ENCODE results near the gene DDX24. TPM values are rescaled to one million over a fixed set of nuclear protein-coding genes. Genes with fewer than 3 reads are reported as not detected.

Gene DDX24
- polyA plus RNA-seq, 1 donor (not counting 4 experiments of a cell fraction or from before 2014, with no cell fraction given): 171 TPM

GRCh38 chr14:94016446-94016976, 64.5 kb downstream of the DDX24 start:
- DNase-seq (ENCODE audit: low read depth, low spot score): no peak
- H3K4me3 ChIP-seq (ENCODE audit: control insufficient read depth in 2 of 3, extremely low read depth in 1 of 3, insufficient read depth in 2 of 3, low read depth in 1 of 3, low read length in 3 of 3): no peak overlapping the region
- no peaks in the 10 kb centered on the region for H4K20me1 ChIP-seq (ENCODE audit: control insufficient read depth, extremely low read depth, insufficient read depth, low read length)
- H2AFZ ChIP-seq (ENCODE audit: control insufficient read depth, low read length): no peak overlapping the region
- H3K27me3 ChIP-seq (ENCODE audit: control insufficient read depth, extremely low read depth, insufficient read depth, low read length): peaks cover 4% of the 10 kb centered on the region
- H3K9me3 ChIP-seq (ENCODE audit: control insufficient read depth, low read depth, low read length): no peaks in the 10 kb centered on the region
- H3K4me1 ChIP-seq (ENCODE audit: control insufficient read depth, extremely low read depth, insufficient read depth, low read length): peaks cover 4% of the 10 kb centered on the region
- dilution Hi-C loops (cut with MboI; ENCODE audit: extremely low pct_ligation_motif_present, low sequenced_read_pairs): no loop called here
- TF ChIP-seq, protein P1, sequence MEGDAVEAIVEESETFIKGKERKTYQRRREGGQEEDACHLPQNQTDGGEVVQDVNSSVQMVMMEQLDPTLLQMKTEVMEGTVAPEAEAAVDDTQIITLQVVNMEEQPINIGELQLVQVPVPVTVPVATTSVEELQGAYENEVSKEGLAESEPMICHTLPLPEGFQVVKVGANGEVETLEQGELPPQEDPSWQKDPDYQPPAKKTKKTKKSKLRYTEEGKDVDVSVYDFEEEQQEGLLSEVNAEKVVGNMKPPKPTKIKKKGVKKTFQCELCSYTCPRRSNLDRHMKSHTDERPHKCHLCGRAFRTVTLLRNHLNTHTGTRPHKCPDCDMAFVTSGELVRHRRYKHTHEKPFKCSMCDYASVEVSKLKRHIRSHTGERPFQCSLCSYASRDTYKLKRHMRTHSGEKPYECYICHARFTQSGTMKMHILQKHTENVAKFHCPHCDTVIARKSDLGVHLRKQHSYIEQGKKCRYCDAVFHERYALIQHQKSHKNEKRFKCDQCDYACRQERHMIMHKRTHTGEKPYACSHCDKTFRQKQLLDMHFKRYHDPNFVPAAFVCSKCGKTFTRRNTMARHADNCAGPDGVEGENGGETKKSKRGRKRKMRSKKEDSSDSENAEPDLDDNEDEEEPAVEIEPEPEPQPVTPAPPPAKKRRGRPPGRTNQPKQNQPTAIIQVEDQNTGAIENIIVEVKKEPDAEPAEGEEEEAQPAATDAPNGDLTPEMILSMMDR (optimal IDR thresholded peaks at IDR 0.05 in 1 of 3, IDR thresholded peaks at IDR 0.05 in 1 of 3, conservative IDR thresholded peaks at IDR 0.05 in 1 of 3; ENCODE audit: extremely low read depth in 1 of 3, insufficient read depth in 2 of 3, low read length in 3 of 3): no peak
- no peak for TF ChIP-seq EZH2 (IDR thresholded peaks at IDR 0.05; ENCODE audit: low read length)
- no peak for FAIRE-seq
- no peaks in the 10 kb centered on the region for H3K79me2 ChIP-seq (ENCODE audit: control insufficient read depth, insufficient read depth, low read length)
- no peak overlapping the region for H3K4me2 ChIP-seq (ENCODE audit: control insufficient read depth, extremely low read depth, insufficient read depth, low read depth, low read length)
- H3K9me1 ChIP-seq (ENCODE audit: control insufficient read depth, extremely low read depth, insufficient read depth, low read length): no peaks in the 10 kb centered on the region
- H3K9ac ChIP-seq (ENCODE audit: control insufficient read depth, extremely low read depth, insufficient read depth, low read length): no peak overlapping the region
- no peaks in the 10 kb centered on the region for H3K36me3 ChIP-seq (ENCODE audit: control insufficient read depth in 2 of 2, extremely low read depth in 1 of 2, insufficient read depth in 2 of 2, low read length in 2 of 2)
- no peak overlapping the region for H3K27ac ChIP-seq (ENCODE audit: control insufficient read depth, insufficient read depth, low read length)

DNA sequence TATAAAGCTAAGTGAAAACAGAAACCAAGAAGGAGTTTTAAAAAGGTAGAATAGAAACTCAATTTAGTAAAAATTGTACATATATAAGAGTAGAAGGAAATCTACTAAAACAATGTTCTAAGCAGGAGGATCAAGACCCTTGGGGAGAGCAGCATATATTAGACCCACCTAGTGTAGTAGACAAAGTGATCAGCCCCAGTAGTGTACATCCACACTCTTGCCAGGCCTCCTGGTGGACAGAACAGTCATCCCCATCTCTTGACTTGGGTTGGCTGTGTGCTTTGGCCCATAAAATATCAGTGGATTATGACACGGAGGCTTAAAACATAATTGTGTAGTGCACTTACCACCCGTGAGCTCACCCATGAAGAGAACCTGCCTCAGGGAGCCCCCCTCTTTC, 65.8 kb downstream of the DDX24 start:
- DNase-seq (ENCODE audit: low read depth, low spot score) (no peak), FAIRE-seq (no peak)
- H3K36me3 ChIP-seq (ENCODE audit: control insufficient read depth in 2 of 2, extremely low read depth in 1 of 2, insufficient read depth in 2 of 2, low read length in 2 of 2): no peaks in the 10 kb centered on the region
- H3K4me1 ChIP-seq (ENCODE audit: control insufficient read depth, extremely low read depth, insufficient read depth, low read length): peaks cover 5% of the 10 kb centered on the region
- H3K9ac ChIP-seq (ENCODE audit: control insufficient read depth, extremely low read depth, insufficient read depth, low read length): no peak overlapping the region
- H3K4me3 ChIP-seq (ENCODE audit: control insufficient read depth in 2 of 3, extremely low read depth in 1 of 3, insufficient read depth in 2 of 3, low read depth in 1 of 3, low read length in 3 of 3): no peak overlapping the region
- H3K79me2 ChIP-seq (ENCODE audit: control insufficient read depth, insufficient read depth, low read length): no peaks in the 10 kb centered on the region
- H3K27ac ChIP-seq (ENCODE audit: control insufficient read depth, insufficient read depth, low read length): no peak overlapping the region
- no peak overlapping the region for H3K4me2 ChIP-seq (ENCODE audit: control insufficient read depth, extremely low read depth, insufficient read depth, low read depth, low read length)
- no peaks in the 10 kb centered on the region for H3K9me3 ChIP-seq (ENCODE audit: control insufficient read depth, low read depth, low read length)
- H3K27me3 ChIP-seq (ENCODE audit: control insufficient read depth, extremely low read depth, insufficient read depth, low read length): peaks cover 4% of the 10 kb centered on the region
- no peak overlapping the region for H2AFZ ChIP-seq (ENCODE audit: control insufficient read depth, low read length)
- no peaks in the 10 kb centered on the region for H4K20me1 ChIP-seq (ENCODE audit: control insufficient read depth, extremely low read depth, insufficient read depth, low read length)
- H3K9me1 ChIP-seq (ENCODE audit: control insufficient read depth, extremely low read depth, insufficient read depth, low read length): no peaks in the 10 kb centered on the region
- TF ChIP-seq, protein P1 (optimal IDR thresholded peaks at IDR 0.05 in 1 of 3, IDR thresholded peaks at IDR 0.05 in 1 of 3, conservative IDR thresholded peaks at IDR 0.05 in 1 of 3; ENCODE audit: extremely low read depth in 1 of 3, insufficient read depth in 2 of 3, low read length in 3 of 3): peak in 1 of 3 experiments; percentile 7
- no peak for TF ChIP-seq EZH2 (IDR thresholded peaks at IDR 0.05; ENCODE audit: low read length)
- dilution Hi-C loops (cut with MboI; ENCODE audit: extremely low pct_ligation_motif_present, low sequenced_read_pairs): no loop called here

Measured in keratinocyte (primary cell).